NCI-H2171 (cell line): ENCODE data around the gene SPSB1.
A peak's percentile ranks its signal among the peaks of the same experiment; 100 is the strongest.

Experiments used
- DNase-seq: peaks from one replicate; lab custom pipeline; 2025; lab: John Stamatoyannopoulos, UW

Gene SPSB1

GRCh38 chr1:9344426-9345200, 51.9 kb downstream of the SPSB1 start:
- no peak for DNase-seq

- DNase-seq = no peak
Measured at GRCh38 chr1:9345471-9345870, 52.8 kb downstream of the SPSB1 start.

DNA sequence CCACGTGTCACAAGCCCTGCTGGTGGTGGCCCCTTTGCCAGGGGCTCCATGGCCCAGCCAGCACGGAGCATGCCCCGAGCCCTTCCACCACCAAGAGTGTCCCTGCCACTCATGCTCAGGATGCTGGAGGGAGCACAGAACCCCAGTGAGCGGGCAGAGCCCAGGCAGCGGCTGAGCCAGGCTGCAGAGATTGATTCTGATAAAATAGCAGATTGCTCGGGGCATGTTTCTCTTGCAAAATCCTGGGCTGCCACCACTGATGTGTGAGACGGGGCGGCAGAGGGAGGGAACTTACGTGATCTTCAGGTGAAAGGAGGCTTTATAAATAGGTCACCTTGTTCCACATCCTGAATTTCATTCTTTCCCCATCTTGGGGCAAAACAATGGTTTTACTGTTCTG, 53.2 kb downstream of the SPSB1 start:
- DNase-seq = no peak

GRCh38 chr1:9346566-9346965, 53.9 kb downstream of the SPSB1 start:
- DNase-seq = no peak

DNA sequence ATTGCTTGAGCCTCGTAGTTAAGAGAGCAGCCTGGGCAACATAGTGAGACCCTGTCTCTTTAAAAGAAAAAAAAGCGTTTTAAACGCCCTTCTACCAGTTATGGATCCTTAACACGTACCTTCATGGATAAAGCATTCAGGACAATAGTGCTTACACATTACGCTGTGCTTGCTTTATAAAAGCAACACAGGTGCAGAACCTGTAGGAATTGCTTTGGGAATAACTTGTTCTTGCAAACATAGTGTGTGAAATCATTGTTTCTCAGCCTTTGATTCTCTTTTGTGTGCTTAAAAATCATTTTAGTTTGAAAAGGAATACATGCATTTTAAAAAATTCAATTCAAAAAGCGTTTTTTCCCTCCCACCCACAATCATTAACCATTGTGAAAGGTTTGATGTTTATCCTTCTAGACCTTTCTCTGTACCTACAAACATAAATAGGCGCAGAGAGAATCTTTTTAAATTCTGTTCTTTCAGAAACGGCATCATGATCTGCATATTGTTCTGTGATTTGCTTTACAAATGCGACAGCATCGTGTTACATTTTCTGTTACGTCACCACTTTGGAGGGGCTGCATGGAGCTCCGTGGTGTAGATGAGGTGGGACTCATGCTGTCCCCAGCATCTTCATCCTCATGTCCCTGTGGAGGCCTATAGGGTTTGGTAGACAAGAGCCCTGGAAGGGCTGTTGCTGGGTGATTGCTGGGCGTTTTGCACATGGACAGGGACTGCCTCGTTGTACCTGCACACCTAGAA, 54.6 kb downstream of the SPSB1 start:
- no peak for DNase-seq

DNA sequence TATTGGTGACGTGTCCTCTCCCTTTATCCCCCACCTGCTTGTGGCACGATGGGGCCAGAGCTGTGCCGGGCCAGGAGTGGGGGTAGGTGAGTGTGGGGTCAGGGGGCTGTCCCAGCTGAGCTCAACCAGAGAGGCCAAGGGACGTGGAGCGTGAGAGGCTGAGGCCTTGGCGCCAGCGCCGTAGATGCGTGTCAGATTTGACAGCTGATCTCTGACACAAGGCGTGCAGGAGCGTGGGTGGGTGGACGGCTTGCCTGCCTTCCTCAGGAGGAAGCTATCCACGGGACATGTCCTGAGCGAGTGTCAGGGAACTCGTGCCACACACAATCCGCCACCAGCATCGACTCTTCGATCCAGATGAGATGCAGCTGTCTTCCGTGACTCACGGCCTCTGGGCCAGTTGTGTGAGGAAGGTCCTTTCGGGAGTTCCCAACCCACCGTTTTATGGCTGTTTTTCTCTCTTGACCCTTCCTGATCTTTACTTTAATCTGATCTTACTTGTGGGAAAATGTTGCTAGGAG, 56.7 kb downstream of the SPSB1 start:
- DNase-seq = no peak

DNA sequence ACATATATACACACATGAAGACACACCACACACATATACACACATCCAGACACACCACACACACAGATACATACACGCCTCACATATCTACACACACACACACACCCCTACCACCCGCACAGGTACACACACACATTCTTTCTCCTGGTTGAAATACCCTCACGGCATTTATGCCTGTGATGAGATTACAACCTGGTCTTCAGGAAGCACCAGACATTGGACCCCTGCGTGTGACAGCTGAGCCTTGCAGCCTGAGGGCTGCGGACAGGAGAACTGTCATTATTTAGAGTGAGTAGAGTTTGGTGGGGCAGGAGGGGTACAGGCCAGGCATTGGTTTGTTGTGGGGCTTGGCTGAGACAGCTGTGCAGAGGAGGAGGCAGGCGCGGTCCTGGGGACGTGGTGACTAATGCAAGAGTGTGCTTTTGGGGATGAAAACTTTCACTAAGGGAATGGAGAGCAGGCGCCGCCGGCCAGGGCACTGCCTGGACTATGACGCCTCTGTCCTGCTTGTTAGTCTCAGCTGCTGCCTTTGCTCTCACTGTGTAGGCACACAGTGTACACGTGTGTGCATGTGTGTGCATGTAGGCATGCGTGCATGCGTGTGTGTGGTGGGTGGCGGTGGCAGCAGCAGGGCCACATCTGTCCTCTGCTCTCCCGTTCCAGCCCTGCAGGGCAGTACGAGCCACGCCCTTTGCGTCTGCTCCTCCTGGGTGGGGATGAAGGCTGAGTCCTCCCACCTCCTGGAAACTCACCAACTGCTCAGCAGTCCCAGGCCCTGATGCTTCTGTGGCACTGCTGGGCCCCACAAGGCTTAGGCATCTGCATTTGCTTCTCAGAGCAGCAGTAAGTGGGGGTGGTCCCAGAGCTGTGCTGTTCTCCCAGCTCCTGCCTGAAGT, 57.6 kb downstream of the SPSB1 start:
- DNase-seq = peak; percentile 45

GRCh38 chr1:9350960-9351359, 58.3 kb downstream of the SPSB1 start:
- no peak for DNase-seq

DNA sequence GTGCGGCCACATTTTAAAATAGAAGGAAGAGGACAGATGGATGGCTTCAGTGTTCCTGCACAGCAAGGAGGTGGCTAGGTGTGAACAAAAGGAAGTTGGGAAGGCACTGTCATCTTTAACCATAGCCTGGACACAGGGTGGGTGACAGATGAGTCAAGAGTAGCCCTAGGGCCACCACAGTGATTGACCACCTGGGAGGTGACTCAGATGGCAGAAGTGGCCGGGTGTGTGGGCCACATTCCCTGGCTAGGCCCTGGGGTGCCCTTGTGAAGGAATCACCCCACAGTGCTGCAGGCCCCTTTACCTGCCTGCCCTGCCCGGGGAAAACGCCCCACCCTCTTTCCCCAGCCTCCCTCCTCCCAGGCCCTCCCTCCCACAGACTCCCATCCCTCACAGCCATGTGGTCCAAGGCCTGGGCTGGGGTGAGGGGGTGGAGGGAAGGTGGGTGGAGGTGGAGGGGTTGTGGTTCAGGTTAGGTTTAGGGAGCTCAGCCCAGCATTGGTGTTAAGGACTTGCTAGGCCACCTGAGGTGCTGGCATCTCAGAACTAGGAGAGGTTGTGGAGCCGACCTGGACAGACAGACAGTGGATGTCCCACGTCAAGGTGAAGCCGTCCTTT, 59.1 kb downstream of the SPSB1 start:
- no peak for DNase-seq

GRCh38 chr1:9352377-9353134, 59.9 kb downstream of the SPSB1 start:
- DNase-seq = peak; percentile 84

- no peak for DNase-seq
Measured at GRCh38 chr1:9355503-9355902, 62.8 kb downstream of the SPSB1 start.

DNA sequence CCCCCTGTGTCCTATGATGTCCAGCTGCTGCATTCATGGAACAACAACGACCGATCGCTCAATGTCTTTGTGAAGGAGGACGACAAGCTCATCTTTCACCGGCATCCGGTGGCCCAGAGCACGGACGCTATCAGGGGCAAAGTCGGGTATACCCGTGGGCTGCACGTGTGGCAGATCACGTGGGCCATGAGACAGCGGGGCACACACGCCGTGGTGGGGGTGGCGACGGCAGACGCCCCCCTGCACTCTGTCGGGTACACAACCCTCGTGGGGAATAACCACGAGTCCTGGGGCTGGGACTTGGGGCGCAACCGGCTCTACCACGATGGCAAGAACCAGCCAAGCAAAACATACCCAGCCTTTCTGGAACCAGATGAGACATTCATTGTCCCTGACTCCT, 63.3 kb downstream of the SPSB1 start:
- no peak for DNase-seq

DNA sequence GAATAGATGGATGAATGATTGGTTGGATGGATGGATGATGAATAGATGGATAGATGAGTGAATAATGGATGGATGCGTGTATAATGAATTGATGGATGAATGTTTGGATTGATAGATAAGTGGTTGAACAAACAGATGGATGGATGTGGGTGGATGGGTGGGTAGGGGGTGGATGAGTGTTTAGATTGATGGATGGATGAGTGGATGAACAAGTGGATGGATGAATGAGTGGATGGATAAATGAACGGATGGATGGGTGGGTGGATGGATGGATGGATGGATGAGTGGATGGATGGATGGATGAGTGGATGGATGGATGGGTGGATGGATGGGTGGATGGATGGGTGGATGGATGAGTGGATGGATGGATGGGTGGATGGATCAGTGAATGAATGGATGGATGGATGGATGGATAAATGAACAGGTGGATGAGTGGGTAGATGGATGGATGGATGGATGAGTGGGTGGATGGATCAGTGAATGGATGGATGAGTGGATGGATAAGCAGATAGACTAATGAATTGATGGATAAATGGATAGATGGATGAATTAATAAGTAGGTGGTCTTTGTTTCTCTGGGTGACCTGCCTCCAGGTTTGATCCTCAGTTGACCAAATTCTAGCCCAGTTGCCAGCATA, 64.3 kb downstream of the SPSB1 start:
- no peak for DNase-seq

DNA sequence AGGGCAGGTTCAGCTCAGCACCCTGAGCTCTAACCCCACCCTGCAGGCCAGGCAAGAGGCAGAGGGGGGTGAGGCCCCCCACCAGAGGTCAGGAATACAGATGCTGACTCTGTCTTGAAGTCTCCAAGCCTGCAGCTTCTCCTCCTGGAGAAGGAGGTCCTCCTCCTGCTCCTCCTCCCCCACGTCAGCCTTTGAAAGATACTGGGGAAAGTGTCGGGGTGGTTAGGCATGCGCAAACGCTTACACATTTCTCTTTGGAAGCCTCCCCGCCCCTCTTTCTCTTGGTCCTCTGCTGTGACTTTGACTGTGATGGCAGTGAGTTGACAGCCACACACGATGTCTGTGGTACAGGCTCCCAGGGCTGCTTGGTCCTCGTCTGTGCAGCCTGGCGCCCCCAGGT, 65.3 kb downstream of the SPSB1 start:
- DNase-seq = no peak

DNA sequence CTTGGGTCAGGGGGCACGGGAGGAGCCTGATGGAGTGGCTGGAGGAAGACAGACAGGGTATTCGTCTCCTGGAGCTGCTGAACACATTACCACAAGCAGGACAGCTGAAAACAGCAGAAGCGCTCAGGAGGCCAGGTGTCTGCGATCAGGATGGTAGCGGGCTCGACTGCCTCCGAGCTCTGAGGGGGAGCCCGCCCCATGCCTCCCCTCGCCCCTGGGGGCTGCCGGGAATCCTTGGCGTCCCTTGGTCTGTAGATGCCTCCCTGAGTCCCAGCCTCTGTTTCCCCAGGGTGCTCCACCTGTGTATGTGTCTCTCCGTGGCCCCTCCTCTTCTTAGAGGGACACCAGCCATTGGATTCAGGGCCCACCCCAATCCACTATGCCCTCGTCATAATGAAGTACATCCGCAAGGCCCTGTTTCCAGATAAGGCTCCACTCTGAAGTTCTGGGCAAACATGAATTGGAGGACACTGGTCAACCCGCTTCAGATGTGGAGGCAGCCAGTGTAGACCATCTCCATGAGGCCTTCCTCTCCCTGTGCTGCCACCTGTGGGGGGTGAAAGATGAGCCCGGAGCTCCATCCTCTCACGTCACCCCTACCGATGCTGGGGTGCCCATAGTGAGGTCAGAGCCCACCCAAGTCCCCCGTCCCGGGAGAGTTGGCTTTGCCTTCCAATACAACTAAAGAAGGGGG, 67.8 kb downstream of the SPSB1 start:
- no peak for DNase-seq

DNA sequence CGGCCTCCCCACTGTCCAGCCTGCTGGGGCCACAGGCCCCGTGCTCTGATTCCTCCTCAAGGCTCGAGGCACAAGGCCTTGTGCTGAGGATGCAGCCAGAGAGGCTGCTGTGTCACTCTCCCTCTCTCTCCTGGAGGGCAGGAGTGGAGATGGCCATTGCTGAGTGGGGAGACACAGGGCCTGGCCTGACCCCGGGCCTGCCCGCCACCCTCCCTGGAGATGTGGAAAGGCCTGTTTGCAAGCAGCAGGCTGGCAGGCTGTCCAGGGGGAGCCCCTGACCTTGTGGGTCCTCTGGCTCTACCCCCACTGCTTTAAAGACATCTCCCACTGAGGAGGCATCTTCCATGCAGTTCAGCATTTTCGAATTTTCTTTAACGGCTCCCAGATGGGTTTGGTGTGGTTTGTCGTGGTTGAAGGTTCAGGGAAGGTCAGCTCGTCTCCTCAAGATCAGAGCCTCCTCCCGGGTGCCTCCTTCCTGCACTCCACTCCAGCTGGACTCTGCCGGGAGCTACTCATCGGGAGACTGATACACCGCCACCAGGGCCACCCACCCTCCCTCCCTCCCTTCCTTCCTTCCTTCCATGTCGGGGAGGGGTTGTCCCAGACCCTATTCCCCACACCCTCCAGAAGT, 69.1 kb downstream of the SPSB1 start:
- no peak for DNase-seq

DNA sequence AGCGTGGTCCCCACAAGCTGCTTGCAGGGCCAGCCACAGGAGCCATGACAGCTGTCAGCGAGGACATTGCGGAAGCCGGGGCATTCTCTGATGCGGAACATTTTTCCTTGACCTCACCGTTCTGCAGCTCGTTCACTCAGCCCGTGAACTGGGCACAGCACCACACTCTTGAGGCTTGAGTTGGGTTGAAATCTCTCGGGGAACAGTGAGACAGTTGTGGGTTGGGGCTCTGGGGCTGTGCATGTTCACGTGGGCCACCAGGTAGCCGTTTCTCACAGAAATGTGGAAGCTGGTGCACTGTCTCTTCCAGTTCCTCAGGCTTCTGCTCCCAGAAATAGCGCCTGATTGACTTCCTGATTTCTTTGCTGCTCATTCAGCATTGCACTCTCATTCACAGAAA, 69.8 kb downstream of the SPSB1 start:
- no peak for DNase-seq

DNA sequence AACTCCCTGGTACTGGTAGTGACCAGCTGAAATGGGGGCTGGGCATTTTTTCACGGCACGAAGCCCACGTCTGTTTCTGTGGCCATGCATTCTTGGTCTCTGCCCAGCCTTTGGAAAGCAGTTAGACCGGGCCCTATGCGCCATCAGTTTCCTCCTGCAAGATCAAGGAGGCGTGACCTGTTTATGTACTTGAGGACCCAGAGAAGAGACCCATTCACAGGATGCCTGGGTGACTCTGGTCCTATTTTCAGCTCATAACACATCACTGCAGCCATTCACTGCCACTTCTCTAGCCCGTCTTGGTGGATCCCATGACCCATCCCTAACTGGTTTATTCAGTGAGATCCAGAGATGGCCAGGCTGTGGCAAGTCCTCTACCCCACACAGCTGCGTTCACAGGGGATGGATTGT, 70.4 kb downstream of the SPSB1 start:
- DNase-seq = no peak

GRCh38 chr1:9366298-9366697, 73.6 kb downstream of the SPSB1 start:
- no peak for DNase-seq
